A549 (cell line): ENCODE measurements around the gene HOXB9. TPM values are rescaled to one million over a fixed set of nuclear protein-coding genes. Genes with fewer than 3 reads are reported as not detected.

Experiments used
- ATAC-seq, 2 experiments: fragments of 200-7000 bp in 1 of 2; fragments of >200 bp in 1 of 2; cut with Nextera tagmentation in 1 of 2; cut with Tn5 transposase in 1 of 2; 3 replicates each; pipeline versions ENCODE4 v1.8.0 to v1.9.1; 2018 to 2020; ENCODE audit warnings: mild to moderate bottlenecking in 1 of 2, moderate library complexity in 1 of 2
- CTCF ChIA-PET: fragments of 300-600 bp; sonication (Branson Sonifier 250); formaldehyde crosslinking; extraction: SDS; loops from one replicate; lab custom pipeline; 2021; ENCODE audit warnings: antibody characterized with exemption, inconsistent platforms; lab: Yijun Ruan, JAX
- POLR2A ChIA-PET: fragments of 350-600 bp; formaldehyde crosslinking; extraction: SDS; loops from one replicate; lab custom pipeline; 2021; ENCODE audit warnings: antibody characterized with exemption, inconsistent platforms; lab: Yijun Ruan, JAX
- DNase-seq, 2 experiments: peaks; one replicate each; pipeline versions ENCODE4 v3.0.0 to v3.0.0-alpha.2; 2011 to 2016; ENCODE audit warnings: low read depth in 1 of 2, low spot score in 1 of 2
- FAIRE-seq: peaks from 2 replicates; lab custom pipeline; 2011; peaks lifted over from hg19 to GRCh38; lab: Jason Lieb, UNC
- H3K27ac ChIP-seq, 2 experiments: fragments of >200 bp; sonication (Bioruptor Twin); formaldehyde crosslinking; 3 replicates each; pipeline ENCODE4 v1.5.1; 2016 to 2017
- H3K4me1 ChIP-seq: fragments of >200 bp; sonication (Bioruptor Twin); formaldehyde crosslinking; 3 replicates; pipeline ENCODE4 v1.6.1; 2016
- H3K4me2 ChIP-seq: fragments of >200 bp; sonication (Bioruptor Twin); formaldehyde crosslinking; 3 replicates; pipeline ENCODE4 v1.6.1; 2016
- H3K4me3 ChIP-seq: fragments of >200 bp; sonication (Bioruptor Twin); formaldehyde crosslinking; 3 replicates; pipeline ENCODE4 v1.5.1; 2016
- H3K9me3 ChIP-seq: fragments of >200 bp; sonication (Bioruptor Twin); formaldehyde crosslinking; 3 replicates; pipeline ENCODE4 v1.6.1; 2016
- BHLHE40 ChIP-seq: IDR thresholded peaks from 2 replicates; pipeline ENCODE4 v1.6.1; 2012; ENCODE audit warnings: low read depth, low read length, inconsistent platforms
- EHMT2 ChIP-seq: fragments of 200-600 bp; sonication (generic); IDR thresholded peaks from 2 replicates; pipeline ENCODE4 v1.6.1; 2016; ENCODE audit warnings: antibody characterized with exemption, low read depth, mild to moderate bottlenecking, moderate library complexity
- ELK1 ChIP-seq: fragments of 150-350 bp; IDR thresholded peaks from 2 replicates; pipeline ENCODE4 v1.6.1; 2014; ENCODE audit warnings: low read depth, mild to moderate bottlenecking, low read length
- ESRRA ChIP-seq: fragments of 150-350 bp; IDR thresholded peaks from 2 replicates; pipeline ENCODE4 v1.6.1; 2014; ENCODE audit warnings: mild to moderate bottlenecking, low read length, borderline replicate concordance
- FOSB ChIP-seq: fragments of 250-450 bp; sonication (Bioruptor Pico); IDR thresholded peaks from 2 replicates; pipeline ENCODE4 v1.5.0; 2020; ENCODE audit warnings: mild to moderate bottlenecking, moderate library complexity
- FOXS1 ChIP-seq: fragments of 250-450 bp; sonication (Bioruptor Pico); IDR thresholded peaks from 2 replicates; pipeline ENCODE4 v1.5.0; 2020; ENCODE audit warnings: mild to moderate bottlenecking, moderate library complexity
- JUN ChIP-seq, 2 experiments: fragments of >200 bp; sonication (Bioruptor Twin); formaldehyde crosslinking; IDR thresholded peaks; 2 replicates in 1 of 2; 3 replicates in 1 of 2; pipeline ENCODE4 v1.6.1; 2016 to 2017
- JUNB ChIP-seq: fragments of >200 bp; sonication (Bioruptor Twin); formaldehyde crosslinking; IDR thresholded peaks from 2 replicates; pipeline ENCODE4 v1.6.1; 2016
- MAZ ChIP-seq: fragments of 150-350 bp; IDR thresholded peaks from 2 replicates; pipeline ENCODE4 v1.6.1; 2014; ENCODE audit warnings: antibody characterized with exemption, low read depth, low read length, borderline replicate concordance
- MYC ChIP-seq: IDR thresholded peaks from 2 replicates; pipeline ENCODE4 v1.6.1; 2012; ENCODE audit warnings: mild to moderate bottlenecking, inconsistent platforms, low read length, improper control_type of control experiment, borderline replicate concordance
- NFE2L2 ChIP-seq: fragments of 150-350 bp; conservative IDR thresholded peaks from 2 replicates; pipeline ENCODE4 v1.6.1; 2014; ENCODE audit warnings: low read length
- PHF8 ChIP-seq: fragments of 200-600 bp; sonication (generic); IDR thresholded peaks from 2 replicates; pipeline ENCODE4 v1.6.1; 2016; ENCODE audit warnings: low read depth, mild to moderate bottlenecking, antibody characterized with exemption, moderate library complexity, borderline replicate concordance
- POLR2A ChIP-seq: IDR thresholded peaks from 2 replicates; pipeline ENCODE4 v1.6.1; 2012; ENCODE audit warnings: mild to moderate bottlenecking, low read length
- POLR2AphosphoS2 ChIP-seq: conservative IDR thresholded peaks from 2 replicates; pipeline ENCODE4 v1.6.1; 2012; ENCODE audit warnings: low read length, improper control_type of control experiment, inconsistent platforms
- RAD21 ChIP-seq, 2 experiments: fragments of >200 bp in 1 of 2; sonication (Bioruptor Twin) in 1 of 2; formaldehyde crosslinking in 1 of 2; IDR thresholded peaks in 1 of 2; conservative IDR thresholded peaks in 1 of 2; 2 replicates in 1 of 2; 3 replicates in 1 of 2; pipeline ENCODE4 v1.6.1; 2012 to 2018; ENCODE audit warnings: inconsistent platforms in 1 of 2
- RCOR1 ChIP-seq: fragments of 150-350 bp; IDR thresholded peaks from 2 replicates; pipeline ENCODE4 v1.6.1; 2014; ENCODE audit warnings: antibody characterized with exemption, low read length, low read depth
- TFCP2L1 ChIP-seq: fragments of 250-450 bp; sonication (Bioruptor Pico); IDR thresholded peaks from 2 replicates; pipeline ENCODE4 v1.5.0; 2021; ENCODE audit warnings: mild to moderate bottlenecking
- ZC3H11A ChIP-seq: fragments of 450-650 bp; IDR thresholded peaks from 2 replicates; pipeline ENCODE4 v1.6.1; 2014; ENCODE audit warnings: antibody characterized with exemption, mild to moderate bottlenecking
- ZFP36 ChIP-seq: fragments of 450-650 bp; IDR thresholded peaks from 2 replicates; pipeline ENCODE4 v1.6.1; 2014; ENCODE audit warnings: borderline replicate concordance; ENCODE audit not compliant: partially characterized antibody
- WGBS: methylation state at CpG from one replicate; pipeline ENCODE4 v1.1.6; 2017; ENCODE audit errors: missing lambda C conversion rate; 5-methylcytosine and 5-hydroxymethylcytosine counted together
- polyA plus RNA-seq, 4 experiments: library from polyadenylated mRNA; depleted of rRNA in 3 of 4; stranded (reverse); fragments of >200 nt; fragmentation: RNase III in 1 of 4; extraction: RNeasy Plus Mini Kit Qiagen cat#74134 plus additional on column Dnase treatment in 1 of 4; gene quantifications; 2 replicates in 3 of 4; 3 replicates in 1 of 4; pipeline ENCODE4 v1.2.3, GENCODE V29; 2011 to 2017
- TF ChIP-seq, protein P1 (sequence below): fragments of 200-600 bp; sonication (generic); IDR thresholded peaks from 2 replicates; pipeline ENCODE4 v1.6.1; 2016; ENCODE audit warnings: antibody characterized with exemption, mild to moderate bottlenecking, moderate library complexity
- TF ChIP-seq, protein P2 (sequence below): fragments of 450-650 bp; IDR thresholded peaks from 2 replicates; pipeline ENCODE4 v1.6.1; 2014; ENCODE audit warnings: antibody characterized with exemption

The HOXB9 gene
- polyA plus RNA-seq, 2 of the 4 experiments (the other 2 are of a cell fraction): 5.6 to 24.6 TPM

- peak overlapping the region; percentile 74 for H3K4me3 ChIP-seq
- TF ChIP-seq EHMT2 (no peak), MYC (no peak), NFE2L2 (no peak), ESRRA (no peak), ZC3H11A (no peak), ZFP36 (no peak), FOXS1 (CRISPR knock-in tag) (no peak), JUN (IDR thresholded peaks at IDR 0.05) (no peak), POLR2A (no peak), FOSB (CRISPR knock-in tag) (no peak), JUNB (no peak), POLR2AphosphoS2 (no peak)
- TF ChIP-seq, protein P1, sequence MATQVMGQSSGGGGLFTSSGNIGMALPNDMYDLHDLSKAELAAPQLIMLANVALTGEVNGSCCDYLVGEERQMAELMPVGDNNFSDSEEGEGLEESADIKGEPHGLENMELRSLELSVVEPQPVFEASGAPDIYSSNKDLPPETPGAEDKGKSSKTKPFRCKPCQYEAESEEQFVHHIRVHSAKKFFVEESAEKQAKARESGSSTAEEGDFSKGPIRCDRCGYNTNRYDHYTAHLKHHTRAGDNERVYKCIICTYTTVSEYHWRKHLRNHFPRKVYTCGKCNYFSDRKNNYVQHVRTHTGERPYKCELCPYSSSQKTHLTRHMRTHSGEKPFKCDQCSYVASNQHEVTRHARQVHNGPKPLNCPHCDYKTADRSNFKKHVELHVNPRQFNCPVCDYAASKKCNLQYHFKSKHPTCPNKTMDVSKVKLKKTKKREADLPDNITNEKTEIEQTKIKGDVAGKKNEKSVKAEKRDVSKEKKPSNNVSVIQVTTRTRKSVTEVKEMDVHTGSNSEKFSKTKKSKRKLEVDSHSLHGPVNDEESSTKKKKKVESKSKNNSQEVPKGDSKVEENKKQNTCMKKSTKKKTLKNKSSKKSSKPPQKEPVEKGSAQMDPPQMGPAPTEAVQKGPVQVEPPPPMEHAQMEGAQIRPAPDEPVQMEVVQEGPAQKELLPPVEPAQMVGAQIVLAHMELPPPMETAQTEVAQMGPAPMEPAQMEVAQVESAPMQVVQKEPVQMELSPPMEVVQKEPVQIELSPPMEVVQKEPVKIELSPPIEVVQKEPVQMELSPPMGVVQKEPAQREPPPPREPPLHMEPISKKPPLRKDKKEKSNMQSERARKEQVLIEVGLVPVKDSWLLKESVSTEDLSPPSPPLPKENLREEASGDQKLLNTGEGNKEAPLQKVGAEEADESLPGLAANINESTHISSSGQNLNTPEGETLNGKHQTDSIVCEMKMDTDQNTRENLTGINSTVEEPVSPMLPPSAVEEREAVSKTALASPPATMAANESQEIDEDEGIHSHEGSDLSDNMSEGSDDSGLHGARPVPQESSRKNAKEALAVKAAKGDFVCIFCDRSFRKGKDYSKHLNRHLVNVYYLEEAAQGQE: no peak
- POLR2A ChIA-PET: interaction anchor here (0.6 kb wide), 1 partner anchor 83 kb away, joined by 3 read pairs; the partner anchor contains the start of gene HOXB13
- peak overlapping the region; percentile 68 for H3K4me2 ChIP-seq
- 49% methylated on average over 6 of the region's 6 CpGs for WGBS
- peak overlapping the region; percentile 92 to 95 for H3K27ac ChIP-seq
- CTCF ChIA-PET: interaction anchor here (0.5 to 3.4 kb wide), 5 partner anchors 9 to 200 kb away, joined by 3 to 25 read pairs (median 7); no protein-coding TSS in a partner anchor
- peaks cover 36% of the 10 kb centered on the region for H3K4me1 ChIP-seq
- FAIRE-seq (no peak), DNase-seq (no peak), ATAC-seq (no peak)
- no peaks in the 10 kb centered on the region for H3K9me3 ChIP-seq
Observed at GRCh38 chr17:48644910-48645557, 18.9 kb upstream of the HOXB9 start.

DNA sequence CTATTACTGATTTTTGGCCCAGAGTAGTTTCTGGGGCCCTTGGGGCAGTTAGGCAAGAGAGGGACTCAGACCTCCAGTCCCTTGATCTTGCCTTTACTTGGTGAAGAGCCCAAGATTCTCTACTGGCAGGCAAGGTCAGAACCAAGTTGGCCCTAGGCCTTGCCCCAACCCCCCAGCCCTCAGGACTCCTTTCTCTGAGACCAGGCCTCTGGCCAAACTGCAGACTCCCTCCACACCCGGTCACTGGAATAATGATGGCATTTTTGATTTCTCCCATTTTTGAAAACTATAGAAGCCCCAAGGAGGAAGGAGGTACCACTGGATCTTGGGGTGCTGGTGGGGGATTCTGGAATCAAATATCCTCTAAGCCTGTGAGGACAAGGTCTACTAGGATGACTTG, 18.0 kb upstream of the HOXB9 start:
- peak overlapping the region; percentile 92 to 95 for H3K27ac ChIP-seq
- TF ChIP-seq POLR2A: no peak
- TF ChIP-seq, protein P1: no peak
- no peak for TF ChIP-seq BHLHE40
- TF ChIP-seq RCOR1: no peak
- no peak for TF ChIP-seq MYC
- no peak for TF ChIP-seq FOSB (CRISPR knock-in tag)
- no peak for TF ChIP-seq PHF8
- TF ChIP-seq TFCP2L1 (CRISPR knock-in tag): no peak
- no peak for TF ChIP-seq MAZ
- TF ChIP-seq ELK1: no peak
- no peak for TF ChIP-seq FOXS1 (CRISPR knock-in tag)
- TF ChIP-seq RAD21 (conservative IDR thresholded peaks at IDR 0.05 in 1 of 2, IDR thresholded peaks at IDR 0.05 in 1 of 2): no peak
- TF ChIP-seq, protein P2, sequence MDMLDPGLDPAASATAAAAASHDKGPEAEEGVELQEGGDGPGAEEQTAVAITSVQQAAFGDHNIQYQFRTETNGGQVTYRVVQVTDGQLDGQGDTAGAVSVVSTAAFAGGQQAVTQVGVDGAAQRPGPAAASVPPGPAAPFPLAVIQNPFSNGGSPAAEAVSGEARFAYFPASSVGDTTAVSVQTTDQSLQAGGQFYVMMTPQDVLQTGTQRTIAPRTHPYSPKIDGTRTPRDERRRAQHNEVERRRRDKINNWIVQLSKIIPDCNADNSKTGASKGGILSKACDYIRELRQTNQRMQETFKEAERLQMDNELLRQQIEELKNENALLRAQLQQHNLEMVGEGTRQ: no peak
- TF ChIP-seq, all 56 proteins: peak for 0
- Histone ChIP-seq H3K4me3 (peak overlapping the region; percentile 74), H3K4me2 (peak overlapping the region; percentile 68), H3K4me1 (peaks cover 44% of the 10 kb centered on the region), H3K9me3 (no peaks in the 10 kb centered on the region)
- ChIA-PET CTCF (interaction anchor here (1.0 to 2.9 kb wide), 4 partner anchors 8 to 235 kb away, joined by 3 to 25 read pairs (median 9); partner anchors contain the start of gene HOXB9), POLR2A (interaction anchor here (0.6 to 1.1 kb wide), 2 partner anchors 18 to 84 kb away, joined by 3 read pairs; partner anchors contain the start of genes HOXB13 and HOXB9)
- FAIRE-seq (no peak), ATAC-seq (no peak), DNase-seq (no peak)
- 56% methylated on average over 1 of the region's 1 CpG for WGBS
